Measurements from ENCODE around the gene CNST.
"Not testable (repeated sequence)": the region's sequence is repeated elsewhere in the genome, so short reads cannot be mapped to it uniquely, and the experiment has no call there.

CNST gene

GRCh38 chr1:246583448-246584185 lies 17.4 kb downstream of the CNST start:
- no peak for DNase-seq (ENCODE audit: low read depth)

GRCh38 chr1:246587032-246587431 lies 20.8 kb downstream of the CNST start:
- DNase-seq (ENCODE audit: low read depth), result no peak

GRCh38 chr1:246587606-246588005 lies 21.4 kb downstream of the CNST start:
- no peak for DNase-seq (ENCODE audit: low read depth)

- DNase-seq (ENCODE audit: low read depth), result no peak
Measured at GRCh38 chr1:246588159-246588721, 22.0 kb downstream of the CNST start.

GRCh38 chr1:246589919-246590318 lies 23.7 kb downstream of the CNST start:
- not testable (repeated sequence) for DNase-seq (ENCODE audit: low read depth)

GRCh38 chr1:246591047-246591446 lies 24.8 kb downstream of the CNST start:
- DNase-seq (ENCODE audit: low read depth), result no peak

- no peak for DNase-seq (ENCODE audit: low read depth)
Measured at GRCh38 chr1:246591504-246591903, 25.2 kb downstream of the CNST start.

- DNase-seq (ENCODE audit: low read depth), result no peak
Measured at GRCh38 chr1:246591958-246592357, 25.7 kb downstream of the CNST start.

GRCh38 chr1:246592695-246593094 lies 26.4 kb downstream of the CNST start:
- DNase-seq (ENCODE audit: low read depth), result no peak

- DNase-seq (ENCODE audit: low read depth), result no peak
Measured at GRCh38 chr1:246595146-246595545, 28.9 kb downstream of the CNST start.

- DNase-seq (ENCODE audit: low read depth), result no peak
Measured at GRCh38 chr1:246597340-246597739, 31.1 kb downstream of the CNST start.

- DNase-seq (ENCODE audit: low read depth), result no peak
Measured at GRCh38 chr1:246597971-246598370, 31.7 kb downstream of the CNST start.

- DNase-seq (ENCODE audit: low read depth), result no peak
Measured at GRCh38 chr1:246599315-246599714, 33.1 kb downstream of the CNST start.

GRCh38 chr1:246600579-246600978 lies 34.3 kb downstream of the CNST start:
- DNase-seq (ENCODE audit: low read depth), result no peak

- DNase-seq (ENCODE audit: low read depth), result no peak
Measured at GRCh38 chr1:246602194-246602593, 35.9 kb downstream of the CNST start.

- not testable (repeated sequence) for DNase-seq (ENCODE audit: low read depth)
Measured at GRCh38 chr1:246605231-246605630, 39.0 kb downstream of the CNST start.

GRCh38 chr1:246607462-246607861 lies 41.2 kb downstream of the CNST start:
- DNase-seq (ENCODE audit: low read depth), result no peak

GRCh38 chr1:246608616-246609376 lies 42.5 kb downstream of the CNST start:
- no peak for DNase-seq (ENCODE audit: low read depth)

- no peak for DNase-seq (ENCODE audit: low read depth)
Measured at GRCh38 chr1:246609632-246610031, 43.4 kb downstream of the CNST start.

GRCh38 chr1:246613096-246613758 lies 47.0 kb downstream of the CNST start:
- no peak for DNase-seq (ENCODE audit: low read depth)

GRCh38 chr1:246617156-246617555 lies 50.9 kb downstream of the CNST start:
- no peak for DNase-seq (ENCODE audit: low read depth)

- DNase-seq (ENCODE audit: low read depth), result no peak
Measured at GRCh38 chr1:246617768-246618167, 51.5 kb downstream of the CNST start.

Measured in T-helper 22 cell (primary cell).